ENCODE measurements around the gene RNF180.

Gene RNF180

GRCh38 chr5:64260756-64261155 is 95.1 kb downstream of the RNF180 start:
- ChIA-PET POLR2A (no interaction called here), CTCF (no interaction called here)
- TF ChIP-seq ZBTB11 (tag by site-specific recombination; conservative IDR thresholded peaks at IDR 0.05; ENCODE audit: low read depth) (no peak), ZNF600 (tag by site-specific recombination; IDR thresholded peaks at IDR 0.05) (no peak), ZNF433 (tag by site-specific recombination; IDR thresholded peaks at IDR 0.05; ENCODE audit: low read depth) (no peak)
- H3K4me1 ChIP-seq (ENCODE audit: control insufficient read depth, insufficient read depth, low read length): no peaks in the 10 kb centered on the region
- H3K36me3 ChIP-seq (ENCODE audit: control insufficient read depth in 2 of 2, insufficient read depth in 1 of 2, low read length in 2 of 2): no peaks in the 10 kb centered on the region
- H3K9me3 ChIP-seq (ENCODE audit: control insufficient read depth, insufficient read depth, low read depth, low read length): no peaks in the 10 kb centered on the region
- no peak overlapping the region for H3K27ac ChIP-seq (ENCODE audit: extremely low read depth, low read depth, low read length)
- no peak overlapping the region for H3K4me3 ChIP-seq (ENCODE audit: low read depth, low read length)

DNA sequence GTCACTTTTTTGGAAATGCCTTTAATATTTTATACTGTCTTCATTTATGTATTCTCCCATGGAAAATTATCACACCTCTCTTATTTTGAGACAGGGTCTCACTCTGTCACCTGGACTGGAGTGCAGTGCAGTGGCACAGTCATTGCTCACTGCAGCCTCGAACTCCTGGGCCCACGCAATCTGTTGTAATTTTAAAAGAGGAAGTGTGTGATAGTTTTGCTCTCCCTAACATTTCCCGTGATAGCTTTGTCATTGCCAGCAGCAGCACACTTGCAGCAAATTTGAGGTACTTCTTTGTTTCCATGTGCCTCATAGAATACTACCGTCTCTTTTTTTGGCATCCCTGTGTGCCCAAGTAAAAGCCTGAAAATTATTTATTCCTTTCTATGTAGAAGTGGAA is 103.5 kb downstream of the RNF180 start:
- ChIA-PET CTCF (no interaction called here), POLR2A (no interaction called here)
- no peaks in the 10 kb centered on the region for H3K9me3 ChIP-seq (ENCODE audit: control insufficient read depth, insufficient read depth, low read depth, low read length)
- H3K4me1 ChIP-seq (ENCODE audit: control insufficient read depth, insufficient read depth, low read length): no peaks in the 10 kb centered on the region
- H3K4me3 ChIP-seq (ENCODE audit: low read depth, low read length): no peak overlapping the region
- no peaks in the 10 kb centered on the region for H3K36me3 ChIP-seq (ENCODE audit: control insufficient read depth in 2 of 2, insufficient read depth in 1 of 2, low read length in 2 of 2)
- no peak overlapping the region for H3K27ac ChIP-seq (ENCODE audit: extremely low read depth, low read depth, low read length)
- TF ChIP-seq ZNF596 (tag by site-specific recombination; IDR thresholded peaks at IDR 0.05) (no peak), ZNF658 (tag by site-specific recombination; IDR thresholded peaks at IDR 0.05) (no peak), ZNF175 (tag by site-specific recombination; IDR thresholded peaks at IDR 0.05) (no peak), ZNF169 (tag by site-specific recombination; IDR thresholded peaks at IDR 0.05) (no peak)

GRCh38 chr5:64273276-64273675 is 107.6 kb downstream of the RNF180 start:
- Histone ChIP-seq H3K36me3 (ENCODE audit: control insufficient read depth in 2 of 2, insufficient read depth in 1 of 2, low read length in 2 of 2) (no peaks in the 10 kb centered on the region), H3K4me3 (ENCODE audit: low read depth, low read length) (no peak overlapping the region), H3K9me3 (ENCODE audit: control insufficient read depth, insufficient read depth, low read depth, low read length) (no peaks in the 10 kb centered on the region), H3K27ac (ENCODE audit: extremely low read depth, low read depth, low read length) (no peak overlapping the region), H3K4me1 (ENCODE audit: control insufficient read depth, insufficient read depth, low read length) (no peaks in the 10 kb centered on the region)
- TF ChIP-seq SCRT2 (tag by site-specific recombination; IDR thresholded peaks at IDR 0.05) (no peak), CTCF (tag by site-specific recombination; IDR thresholded peaks at IDR 0.05) (no peak), SP2 (tag by site-specific recombination; IDR thresholded peaks at IDR 0.05) (no peak), ZFP3 (tag by site-specific recombination; IDR thresholded peaks at IDR 0.05; ENCODE audit: low read depth) (no peak), ZFP37 (tag by site-specific recombination; IDR thresholded peaks at IDR 0.05) (no peak), ZNF112 (tag by site-specific recombination; IDR thresholded peaks at IDR 0.05) (no peak)
- TF ChIP-seq, protein P1, sequence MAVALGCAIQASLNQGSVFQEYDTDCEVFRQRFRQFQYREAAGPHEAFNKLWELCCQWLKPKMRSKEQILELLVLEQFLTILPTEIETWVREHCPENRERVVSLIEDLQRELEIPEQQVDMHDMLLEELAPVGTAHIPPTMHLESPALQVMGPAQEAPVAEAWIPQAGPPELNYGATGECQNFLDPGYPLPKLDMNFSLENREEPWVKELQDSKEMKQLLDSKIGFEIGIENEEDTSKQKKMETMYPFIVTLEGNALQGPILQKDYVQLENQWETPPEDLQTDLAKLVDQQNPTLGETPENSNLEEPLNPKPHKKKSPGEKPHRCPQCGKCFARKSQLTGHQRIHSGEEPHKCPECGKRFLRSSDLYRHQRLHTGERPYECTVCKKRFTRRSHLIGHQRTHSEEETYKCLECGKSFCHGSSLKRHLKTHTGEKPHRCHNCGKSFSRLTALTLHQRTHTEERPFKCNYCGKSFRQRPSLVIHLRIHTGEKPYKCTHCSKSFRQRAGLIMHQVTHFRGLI (tag by site-specific recombination; IDR thresholded peaks at IDR 0.05): no peak
- POLR2A ChIA-PET: interaction anchor here (0.6 kb wide), 1 partner anchor 417 kb away, joined by 3 read pairs; no protein-coding TSS in a partner anchor
- CTCF ChIA-PET: no interaction called here
